Neural progenitor cell (in vitro differentiated cells): Measurements from ENCODE around the gene GJC2. TPM values are rescaled to one million over a fixed set of nuclear protein-coding genes. Genes with fewer than 3 reads are reported as not detected.

Experiments used
- DNase-seq: peaks from one replicate; pipeline ENCODE4 v3.0.0-alpha.2; 2016; ENCODE audit warnings: low spot score
- H2AFZ ChIP-seq: fragments of 200-600 bp; sonication (generic); replicated peaks from 2 replicates; pipeline ENCODE4 v1.6.1; 2016; ENCODE audit warnings: antibody characterized with exemption
- H3F3A ChIP-seq: fragments of 200-600 bp; sonication (generic); 2 replicates; pipeline ENCODE4 v1.6.1; 2016; ENCODE audit warnings: antibody characterized with exemption, low read depth
- H3K27ac ChIP-seq: fragments of 200-600 bp; sonication (generic); 2 replicates; pipeline ENCODE4 v1.5.1; 2016; ENCODE audit warnings: mild to moderate bottlenecking
- H3K27me3 ChIP-seq: fragments of 200-600 bp; sonication (generic); 2 replicates; pipeline ENCODE4 v1.6.1; 2016; ENCODE audit warnings: mild to moderate bottlenecking, moderate library complexity
- H3K36me3 ChIP-seq: fragments of 200-600 bp; sonication (generic); 2 replicates; pipeline ENCODE4 v1.5.1; 2016
- H3K4me1 ChIP-seq: fragments of 200-600 bp; sonication (generic); 2 replicates; pipeline ENCODE4 v1.6.1; 2016; ENCODE audit warnings: mixed run types
- H3K4me2 ChIP-seq: fragments of 200-600 bp; sonication (generic); 2 replicates; pipeline ENCODE4 v1.6.1; 2016
- H3K4me3 ChIP-seq: fragments of 200-600 bp; sonication (generic); 2 replicates; pipeline ENCODE4 v1.5.1; 2016
- H3K79me2 ChIP-seq: fragments of 200-600 bp; sonication (generic); 2 replicates; pipeline ENCODE4 v1.6.1; 2016; ENCODE audit warnings: low read depth
- H3K9ac ChIP-seq: fragments of 200-600 bp; sonication (generic); 2 replicates; pipeline ENCODE4 v1.6.1; 2016
- H3K9me3 ChIP-seq: fragments of 200-600 bp; sonication (generic); 2 replicates; pipeline ENCODE4 v1.5.1; 2016; ENCODE audit warnings: low read depth
- H4K20me1 ChIP-seq: fragments of 200-600 bp; sonication (generic); 2 replicates; pipeline ENCODE4 v1.6.1; 2016; ENCODE audit warnings: low read depth
- H3K27ac Mint-ChIP-seq: 3 replicates; pipeline ENCODE4 v1.8.0; 2021; ENCODE audit warnings: mixed read lengths
- H3K27me3 Mint-ChIP-seq: 2 replicates; pipeline ENCODE4 v1.8.0; 2022; ENCODE audit warnings: low read depth, mild to moderate bottlenecking, inconsistent platforms, moderate library complexity, mixed read lengths; ENCODE audit not compliant: insufficient read depth
- H3K36me3 Mint-ChIP-seq: 3 replicates; pipeline ENCODE4 v1.8.0; 2021; ENCODE audit warnings: mixed read lengths
- H3K4me1 Mint-ChIP-seq: 3 replicates; pipeline ENCODE4 v1.8.0; 2021; ENCODE audit warnings: mixed read lengths
- H3K4me3 Mint-ChIP-seq: 3 replicates; pipeline ENCODE4 v1.8.0; 2021; ENCODE audit warnings: mild to moderate bottlenecking, moderate library complexity, mixed read lengths
- H3K9me3 Mint-ChIP-seq: 3 replicates; pipeline ENCODE4 v1.8.0; 2020; ENCODE audit warnings: mixed read lengths
- CTCF ChIP-seq: fragments of 200-600 bp; sonication (generic); IDR thresholded peaks from 2 replicates; pipeline ENCODE4 v1.5.1; 2017; ENCODE audit warnings: antibody characterized with exemption, mild to moderate bottlenecking
- EZH2 ChIP-seq: fragments of 200-600 bp; sonication (generic); IDR thresholded peaks from 2 replicates; pipeline ENCODE4 v1.6.1; 2017; ENCODE audit warnings: antibody characterized with exemption, mild to moderate bottlenecking, moderate library complexity
- EZH2phosphoT487 ChIP-seq: fragments of 200-600 bp; sonication (generic); IDR thresholded peaks from 2 replicates; pipeline ENCODE4 v1.6.1; 2017; ENCODE audit warnings: antibody characterized with exemption
- total RNA-seq: library from RNA; depleted of rRNA; stranded (reverse); fragments of >200 nt; gene quantifications from 2 replicates; pipeline ENCODE4 v1.2.3, GENCODE V29; 2015; ENCODE audit warnings: low replicate concordance

Gene GJC2
- total RNA-seq, 1 donor from 2014 or later, result not detected

- H3K27me3 ChIP-seq, result no peaks in the 10 kb centered on the region
- H3K9me3 ChIP-seq, result no peaks in the 10 kb centered on the region
- peak overlapping the region; percentile 83 for H3K9ac ChIP-seq
- peak; percentile 71 for DNase-seq
- H3K4me3 ChIP-seq, result peak overlapping the region; percentile 70
- H3K79me2 ChIP-seq, result peaks cover 17% of the 10 kb centered on the region
- H3K4me1 Mint-ChIP-seq, result peaks cover 21% of the 10 kb centered on the region
- no peaks in the 10 kb centered on the region for H3K36me3 ChIP-seq
- H3K4me2 ChIP-seq, result peak overlapping the region; percentile 94
- H2AFZ ChIP-seq, result no peak overlapping the region
- TF ChIP-seq EZH2 (peak; percentile 27), EZH2phosphoT487 (no peak), CTCF (peak; percentile 48)
- H3K27ac Mint-ChIP-seq, result no peak overlapping the region
- no peaks in the 10 kb centered on the region for H3K9me3 Mint-ChIP-seq
- peak overlapping the region; percentile 86 for H3K4me3 Mint-ChIP-seq
- peaks cover 21% of the 10 kb centered on the region for H3F3A ChIP-seq
- H3K27ac ChIP-seq, result no peak overlapping the region
- H3K4me1 ChIP-seq, result peaks cover 8% of the 10 kb centered on the region
- peaks cover 22% of the 10 kb centered on the region for H3K36me3 Mint-ChIP-seq
- peaks cover 11% of the 10 kb centered on the region for H3K27me3 Mint-ChIP-seq
- peaks cover 35% of the 10 kb centered on the region for H4K20me1 ChIP-seq
Observed at GRCh38 chr1:228101994-228102790, 47.5 kb upstream of the GJC2 start.

GRCh38 chr1:228102791-228103620, 46.7 kb upstream of the GJC2 start, which contains the start of gene C1orf35:
Gene C1orf35 (minus strand): TSS chr1:228103325. CDS start chr1:228103227, 98 bp downstream.
- Histone ChIP-seq H4K20me1 (peaks cover 28% of the 10 kb centered on the region), H3K9me3 (no peaks in the 10 kb centered on the region), H3K4me1 (peaks cover 8% of the 10 kb centered on the region), H3K27ac (peak within 1 kb of the TSS; percentile 52), H3K27me3 (no peaks in the 10 kb centered on the region), H3K79me2 (peaks cover 19% of the 10 kb centered on the region), H3K9ac (peak within 1 kb of the TSS; percentile 83), H3F3A (peaks cover 21% of the 10 kb centered on the region), H3K4me2 (peak within 1 kb of the TSS; percentile 94), H3K36me3 (no peaks in the 10 kb centered on the region), H2AFZ (peak within 1 kb of the TSS; percentile 30), H3K4me3 (peak within 1 kb of the TSS; percentile 70)
- peak within 1 kb of the TSS; percentile 95 for H3K4me3 Mint-ChIP-seq
- H3K27me3 Mint-ChIP-seq, result peaks cover 11% of the 10 kb centered on the region
- DNase-seq, result peak; percentile 98
- peak within 1 kb of the TSS; percentile 94 for H3K27ac Mint-ChIP-seq
- H3K9me3 Mint-ChIP-seq, result no peaks in the 10 kb centered on the region
- H3K36me3 Mint-ChIP-seq, result peaks cover 15% of the 10 kb centered on the region
- TF ChIP-seq EZH2phosphoT487, result no peak
- TF ChIP-seq CTCF, result no peak
- TF ChIP-seq EZH2, result no peak
- H3K4me1 Mint-ChIP-seq, result peaks cover 21% of the 10 kb centered on the region

- Histone ChIP-seq H4K20me1 (peaks cover 15% of the 10 kb centered on the region), H3K4me3 (no peak overlapping the region), H3K4me1 (peaks cover 11% of the 10 kb centered on the region), H3K79me2 (peaks cover 30% of the 10 kb centered on the region), H3K9me3 (no peaks in the 10 kb centered on the region), H3K27me3 (peaks cover 1% of the 10 kb centered on the region), H3K36me3 (no peaks in the 10 kb centered on the region), H3F3A (peaks cover 17% of the 10 kb centered on the region), H2AFZ (no peak overlapping the region), H3K9ac (no peak overlapping the region), H3K4me2 (no peak overlapping the region), H3K27ac (no peak overlapping the region)
- H3K27me3 Mint-ChIP-seq, result peaks cover 15% of the 10 kb centered on the region
- peaks cover 27% of the 10 kb centered on the region for H3K4me1 Mint-ChIP-seq
- H3K9me3 Mint-ChIP-seq, result no peaks in the 10 kb centered on the region
- no peak for DNase-seq
- H3K27ac Mint-ChIP-seq, result peak overlapping the region; percentile 47
- TF ChIP-seq EZH2 (no peak), CTCF (no peak), EZH2phosphoT487 (no peak)
- H3K4me3 Mint-ChIP-seq, result peak overlapping the region; percentile 95
- peaks cover 4% of the 10 kb centered on the region for H3K36me3 Mint-ChIP-seq
Observed at GRCh38 chr1:228104526-228105269, 45.0 kb upstream of the GJC2 start.
